ENCODE data around the gene OR52E4.

Gene OR52E4

DNA sequence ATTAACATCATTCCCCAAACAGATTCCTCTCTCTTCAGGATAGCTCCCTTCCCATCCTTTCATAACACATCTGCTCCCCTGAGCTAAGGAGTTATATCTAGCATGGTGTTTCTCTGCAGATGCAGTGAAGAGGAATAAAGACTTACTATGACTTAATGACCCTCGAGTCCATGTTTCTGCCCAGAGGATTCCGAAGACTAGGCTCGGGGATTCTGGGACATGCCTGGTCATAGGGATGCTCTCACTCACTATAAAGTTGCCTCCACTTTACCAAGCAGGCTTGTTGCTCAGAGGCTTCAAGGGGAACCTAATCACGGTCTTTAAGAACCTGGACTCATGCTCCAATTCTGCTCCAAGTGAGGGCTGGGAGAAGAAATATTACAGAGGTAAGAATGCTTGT lies at the start of gene OR52E4:
Gene OR52E4 (plus strand): TSS at position 301 of the 400 bp plus-strand sequence. CDS start 3,664 bp downstream, outside the sequence.
- no peak for DNase-seq (ENCODE audit: low read depth in 1 of 2, low spot score in 1 of 2)

DNA sequence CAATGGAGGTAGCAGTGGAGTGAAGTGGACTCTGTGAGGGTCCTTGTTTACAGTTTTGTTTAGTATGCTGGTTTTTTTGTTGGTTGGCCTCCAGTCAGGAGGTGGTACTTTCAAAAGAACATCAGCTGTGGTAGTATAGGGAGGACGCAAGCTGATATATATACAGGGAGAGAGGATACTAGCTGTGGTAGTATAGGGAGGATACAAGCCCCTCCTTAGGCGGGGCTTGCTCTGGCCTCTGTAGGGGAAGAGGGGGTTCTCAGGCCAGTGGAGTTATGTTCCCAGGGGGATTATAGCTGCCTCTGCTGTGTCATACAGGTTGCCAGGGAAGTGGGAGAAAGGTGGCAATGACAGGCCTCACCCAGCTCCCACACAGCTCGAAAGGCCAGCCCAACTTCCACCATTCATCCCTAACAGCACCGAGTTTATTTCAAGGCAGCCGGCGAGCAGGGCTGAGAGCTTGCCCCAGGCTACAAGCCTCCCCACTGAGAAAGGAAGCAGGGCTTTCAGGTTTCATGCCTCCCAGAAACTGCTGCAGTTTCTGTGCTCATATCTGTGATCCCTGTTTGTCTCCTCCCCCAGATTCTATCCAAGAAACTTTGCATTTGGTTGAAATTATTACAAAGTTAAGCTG lies 49.1 kb upstream of the OR52E4 start:
- DNase-seq (ENCODE audit: low read depth in 1 of 2, low spot score in 1 of 2), result no peak

DNA sequence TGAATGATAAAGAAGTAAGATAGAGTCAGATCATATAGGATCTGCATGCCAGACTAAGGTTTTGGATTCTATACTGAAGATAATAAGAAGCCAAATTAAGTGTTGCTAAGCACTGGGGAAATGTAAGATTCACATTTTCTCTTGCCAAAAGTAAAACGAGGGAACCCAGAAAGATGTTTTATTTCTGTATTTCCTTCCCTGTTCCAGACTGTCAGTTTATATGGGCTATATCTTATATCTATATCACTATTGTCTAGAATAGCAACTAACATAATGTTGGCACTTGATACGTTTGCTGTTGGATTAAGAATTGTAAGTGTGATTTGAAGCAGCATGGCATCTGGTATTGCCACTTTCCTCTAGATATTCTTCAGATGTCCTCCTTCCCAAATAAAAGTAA lies 47.0 kb upstream of the OR52E4 start:
- no peak for DNase-seq (ENCODE audit: low read depth in 1 of 2, low spot score in 1 of 2)

DNA sequence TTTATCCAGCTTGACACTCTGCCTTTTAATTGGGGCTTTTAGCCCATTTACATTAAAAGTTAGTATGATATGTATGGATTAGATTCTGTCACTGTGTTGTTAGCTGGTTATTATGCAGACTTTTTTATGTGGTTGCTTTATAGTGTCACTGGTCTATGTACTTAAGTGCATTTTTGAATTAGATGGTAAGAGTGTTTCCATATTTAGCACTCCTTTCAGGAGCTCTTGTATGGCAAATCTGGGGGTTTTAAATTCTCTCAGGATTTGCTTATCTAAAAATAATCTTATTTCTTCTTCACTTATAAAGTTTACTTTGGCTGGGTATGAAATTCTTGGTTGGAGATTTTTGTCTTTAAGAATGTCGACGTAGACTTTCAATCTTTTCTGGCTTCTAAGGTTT lies 42.7 kb upstream of the OR52E4 start:
- no peak for DNase-seq (ENCODE audit: low read depth in 1 of 2, low spot score in 1 of 2)

DNA sequence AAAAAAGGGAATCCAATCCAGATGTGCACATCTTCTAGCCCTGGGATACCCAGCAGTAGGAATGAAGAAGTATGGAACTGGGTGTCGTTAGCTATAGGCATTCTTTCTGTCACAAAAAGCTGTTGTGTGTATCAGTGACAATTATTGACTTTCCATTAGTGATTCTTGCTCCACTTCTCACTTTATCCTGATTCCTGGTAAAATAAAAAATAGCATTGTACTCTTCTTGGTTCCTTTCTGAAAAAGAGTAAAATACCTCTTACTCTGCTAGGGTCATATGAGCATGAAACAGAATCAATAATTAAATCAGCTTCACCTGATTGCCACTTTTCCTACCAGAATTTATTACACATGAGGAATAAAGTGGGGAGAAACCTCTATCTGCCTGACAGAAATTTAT lies 38.6 kb upstream of the OR52E4 start, which contains the start of gene OR52E6:
Gene OR52E6 (minus strand): TSS at position 101 of the 400 bp plus-strand sequence. CDS start 0 bp downstream, at position 101.
- no peak for DNase-seq (ENCODE audit: low read depth in 1 of 2, low spot score in 1 of 2)

DNA sequence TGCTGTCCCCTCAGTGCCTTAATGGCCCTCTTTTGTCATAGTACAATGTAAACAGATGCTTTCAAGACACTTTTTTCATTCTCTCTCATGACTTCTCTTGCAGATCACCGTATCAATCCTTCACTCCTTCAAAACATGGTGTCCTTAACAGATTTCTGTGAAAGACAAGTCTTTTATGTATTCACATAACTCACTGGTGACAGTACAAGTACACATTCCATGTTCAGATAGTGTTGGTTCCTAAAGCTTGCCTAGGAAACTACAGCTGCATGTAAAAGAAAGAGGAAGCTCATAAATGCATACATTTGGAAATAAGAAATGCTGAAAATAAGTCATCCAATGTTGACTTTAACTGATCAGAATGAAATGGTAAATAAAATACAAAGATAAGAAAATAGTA lies 33.7 kb upstream of the OR52E4 start:
- no peak for DNase-seq (ENCODE audit: low read depth in 1 of 2, low spot score in 1 of 2)

DNA sequence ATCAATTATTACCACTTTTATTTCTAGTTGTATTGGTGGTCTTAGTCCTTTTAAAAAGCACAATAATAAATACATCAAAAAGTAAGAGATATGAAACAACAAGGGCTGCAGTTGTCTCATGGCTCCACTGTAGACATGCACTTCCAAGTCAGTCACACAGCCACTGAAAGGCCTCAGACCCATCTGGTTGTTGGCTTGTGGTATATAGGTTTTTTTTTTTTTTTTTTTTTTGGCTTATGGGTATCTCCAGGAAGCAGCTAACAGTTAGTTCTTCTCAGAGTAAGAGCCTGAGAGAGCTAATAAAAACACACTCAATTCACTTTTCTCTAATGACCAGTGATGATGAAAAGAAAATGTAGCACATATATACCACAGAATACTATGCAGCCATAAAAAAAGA lies 32.7 kb upstream of the OR52E4 start:
- no peak for DNase-seq (ENCODE audit: low read depth in 1 of 2, low spot score in 1 of 2)

DNA sequence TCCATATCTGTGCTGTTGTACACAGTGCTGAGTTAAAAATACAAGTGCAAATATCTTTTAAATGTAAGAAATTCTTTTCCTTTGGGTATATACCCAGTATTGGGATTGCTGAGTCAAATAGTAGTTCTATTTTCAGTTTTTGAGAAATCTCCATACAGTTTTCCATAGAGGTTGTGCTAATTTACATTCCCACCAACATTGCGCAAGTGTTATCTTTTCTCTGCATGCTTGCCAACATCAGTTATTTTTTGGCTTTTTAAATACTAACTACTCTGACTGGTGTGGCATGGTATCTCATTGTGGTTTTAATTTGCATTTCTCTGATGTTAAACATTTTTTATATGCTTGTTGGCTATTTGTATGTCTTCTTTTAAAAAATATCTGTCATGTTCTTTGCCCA lies 29.4 kb upstream of the OR52E4 start:
- no peak for DNase-seq (ENCODE audit: low read depth in 1 of 2, low spot score in 1 of 2)

DNA sequence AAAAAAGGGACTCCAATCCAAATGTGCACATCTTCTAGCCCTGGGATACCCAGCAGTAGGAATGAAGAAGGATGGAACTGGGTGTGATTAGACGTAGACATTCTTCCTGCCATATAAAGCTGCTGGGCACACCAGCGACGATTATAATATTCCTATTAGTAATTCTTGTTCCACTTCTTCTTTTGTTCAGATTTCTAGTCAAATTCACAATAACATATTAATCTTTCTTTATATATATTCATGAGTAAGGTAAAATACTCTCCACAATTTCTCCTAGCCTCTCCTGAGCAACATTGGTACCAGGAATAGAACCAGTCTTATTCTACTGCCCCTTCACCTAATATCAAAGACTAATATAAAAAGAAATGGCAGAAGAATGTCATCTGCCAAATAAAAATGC lies 22.8 kb upstream of the OR52E4 start, which contains the start of gene OR52E8:
Gene OR52E8 (minus strand): TSS at position 101 of the 400 bp plus-strand sequence. CDS start 0 bp downstream, at position 101.
- DNase-seq (ENCODE audit: low read depth in 1 of 2, low spot score in 1 of 2), result no peak

DNA sequence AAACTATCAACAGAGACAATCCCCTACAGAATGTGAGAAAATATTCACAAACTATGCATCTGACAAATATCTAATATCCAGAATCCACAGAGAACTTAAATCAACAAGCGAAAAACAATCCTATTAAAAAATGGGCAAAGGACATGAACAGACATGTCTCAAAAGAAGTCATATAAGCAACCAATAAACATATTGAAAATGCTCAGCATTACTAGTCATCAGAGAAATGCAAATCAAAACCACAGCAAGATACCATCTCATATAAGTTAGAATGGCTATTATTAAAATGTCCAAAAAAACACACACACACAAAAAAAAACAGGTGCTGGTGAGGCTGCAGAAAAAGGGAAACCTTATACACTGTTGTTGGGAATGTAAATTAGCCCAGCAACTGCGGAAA lies 14.6 kb upstream of the OR52E4 start:
- DNase-seq (ENCODE audit: low read depth in 1 of 2, low spot score in 1 of 2), result no peak

DNA sequence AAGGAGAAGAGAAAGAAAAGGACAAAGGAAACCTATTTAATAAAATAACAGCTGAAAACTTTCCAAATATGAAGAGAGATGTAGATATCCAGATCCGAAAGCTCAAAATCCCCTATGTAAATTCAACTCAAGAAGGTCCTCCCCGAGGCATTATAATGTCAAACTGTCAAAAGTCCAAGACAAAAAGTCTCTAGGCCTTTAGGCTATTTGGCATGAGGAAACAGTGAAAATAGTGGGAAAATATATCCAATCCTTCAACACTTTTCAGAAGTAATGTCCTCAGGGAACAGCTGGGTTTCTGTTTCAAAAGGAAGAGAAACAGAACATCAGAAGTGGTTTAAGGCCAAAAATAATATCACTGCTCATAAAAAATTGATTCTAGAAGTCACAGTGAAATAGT lies 1.9 kb upstream of the OR52E4 start:
- no peak for DNase-seq (ENCODE audit: low read depth in 1 of 2, low spot score in 1 of 2)

DNA sequence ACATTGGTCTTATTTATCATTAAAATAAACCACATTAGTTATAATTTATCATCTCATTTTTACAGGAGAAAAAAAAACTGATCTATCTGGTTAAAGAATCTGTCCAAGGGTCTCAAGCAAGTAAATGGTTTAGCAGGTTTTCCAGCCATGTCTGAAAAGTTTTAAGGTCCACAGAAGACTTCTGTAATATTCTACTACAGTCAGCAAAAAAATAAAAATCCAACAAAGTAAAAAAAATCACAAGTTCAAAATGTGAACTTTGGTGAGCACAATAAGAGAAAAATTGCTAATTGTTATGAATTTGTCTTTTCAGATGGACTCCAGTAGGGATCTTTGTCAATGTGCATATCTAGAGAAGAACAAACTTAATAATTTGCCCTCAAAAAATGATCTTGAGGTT lies 1.3 kb downstream of the OR52E4 start:
- DNase-seq (ENCODE audit: low read depth in 1 of 2, low spot score in 1 of 2), result no peak

DNA sequence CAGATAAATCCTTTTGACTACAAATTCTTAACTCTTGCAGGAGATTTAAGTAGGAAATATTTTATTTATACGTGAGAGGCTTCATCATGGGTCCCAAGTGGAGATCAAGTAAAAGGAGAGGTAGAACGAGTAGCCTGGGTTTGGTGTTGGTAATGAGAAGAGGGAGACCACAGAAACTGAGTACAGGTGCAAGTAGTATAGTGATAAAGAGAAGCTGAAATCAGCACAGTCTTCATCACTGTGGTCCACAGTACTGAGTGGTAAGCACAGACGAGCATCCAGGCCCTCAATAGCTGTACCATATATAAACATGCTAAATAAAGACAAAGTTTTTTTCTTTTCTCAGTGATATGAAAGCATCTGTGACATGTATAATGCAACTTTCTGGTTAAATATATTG lies 6.7 kb downstream of the OR52E4 start:
- no peak for DNase-seq (ENCODE audit: low read depth in 1 of 2, low spot score in 1 of 2)

DNA sequence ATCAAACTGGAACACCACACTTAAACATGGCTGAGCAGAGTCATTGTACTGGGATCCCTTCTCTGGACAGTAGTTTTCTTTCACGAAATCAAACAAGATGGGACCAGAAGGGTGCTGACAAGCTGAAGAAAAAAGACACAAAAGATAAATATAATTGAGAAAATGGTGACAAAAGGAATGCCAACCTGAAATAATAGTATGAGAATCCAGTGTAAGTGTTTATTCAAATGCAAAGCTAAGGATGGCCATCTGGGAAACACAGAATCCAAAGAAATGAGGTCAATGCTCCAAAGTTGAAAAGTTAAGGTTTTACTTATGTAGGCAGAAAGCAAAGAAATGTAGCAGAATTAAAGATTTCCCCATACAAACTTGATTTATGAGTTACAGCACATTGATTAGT lies 7.2 kb downstream of the OR52E4 start:
- no peak for DNase-seq (ENCODE audit: low read depth in 1 of 2, low spot score in 1 of 2)

DNA sequence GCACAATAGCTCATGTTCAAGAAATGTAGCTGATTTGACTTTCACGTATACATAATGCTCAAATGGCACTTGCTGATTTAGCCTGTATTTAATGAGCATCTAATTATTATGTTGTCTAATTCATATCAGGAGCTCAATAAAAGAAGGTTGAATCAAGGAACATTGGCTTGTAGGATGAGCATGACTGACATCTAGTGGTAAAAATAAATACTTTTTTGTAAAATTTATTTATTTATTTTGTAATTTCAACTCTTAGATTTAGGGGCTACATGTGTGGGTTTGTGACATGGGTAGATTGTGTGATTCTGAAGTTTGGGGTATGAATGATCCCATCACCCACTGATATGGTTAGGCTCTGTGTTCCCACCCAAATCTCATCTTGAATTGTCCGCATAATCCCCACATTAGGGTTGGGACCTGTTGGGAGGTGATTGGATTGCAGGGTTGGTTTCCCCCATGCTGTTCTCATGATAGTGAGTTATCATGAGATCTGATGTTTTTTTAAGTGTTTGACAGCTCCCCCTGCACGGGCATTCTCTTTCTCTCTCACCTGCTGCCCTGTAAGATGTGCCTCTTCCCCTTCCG lies 10.9 kb downstream of the OR52E4 start:
- no peak for DNase-seq (ENCODE audit: low read depth in 1 of 2, low spot score in 1 of 2)

DNA sequence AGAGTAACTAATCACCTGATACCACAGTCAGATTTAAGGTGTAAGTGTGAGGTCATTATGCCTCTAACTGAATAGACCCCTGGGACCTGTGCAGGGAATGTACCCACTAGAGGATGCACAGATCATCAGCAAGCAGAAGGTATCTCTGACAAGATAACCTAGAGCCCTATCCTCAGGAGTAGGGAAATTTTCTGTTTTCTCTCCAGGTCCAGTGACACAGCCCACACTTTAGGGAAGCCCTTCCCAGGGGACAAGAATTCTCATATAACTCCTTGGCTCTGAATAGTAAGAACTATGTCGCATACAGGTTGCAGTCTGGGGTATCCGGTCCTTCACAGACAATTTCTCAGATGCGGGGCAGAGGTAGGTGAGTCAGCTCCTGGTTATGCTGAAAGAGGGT lies 12.5 kb downstream of the OR52E4 start, which contains the start of gene OR52E5:
Gene OR52E5 (plus strand): TSS at position 301 of the 400 bp plus-strand sequence. CDS start 7,569 bp downstream, outside the sequence.
- DNase-seq (ENCODE audit: low read depth in 1 of 2, low spot score in 1 of 2), result no peak

DNA sequence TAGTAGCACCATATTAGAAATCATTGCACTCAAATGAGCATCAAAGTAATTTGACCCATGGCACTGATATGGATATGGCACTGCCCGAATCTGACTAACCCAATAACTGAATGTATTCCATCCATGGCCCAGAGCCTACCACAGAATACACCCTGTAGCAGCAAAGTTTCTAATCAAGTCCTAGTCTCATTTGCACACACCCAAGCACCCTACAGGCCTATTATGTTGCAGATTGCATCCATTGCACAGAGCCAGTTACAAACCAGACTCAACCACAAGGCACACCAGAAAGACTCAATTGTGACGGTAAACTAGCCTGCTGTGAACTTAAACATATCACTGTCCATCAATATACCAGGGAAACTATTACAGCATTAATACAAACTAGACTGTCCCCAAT lies 19.1 kb downstream of the OR52E4 start:
- no peak for DNase-seq (ENCODE audit: low read depth in 1 of 2, low spot score in 1 of 2)

DNA sequence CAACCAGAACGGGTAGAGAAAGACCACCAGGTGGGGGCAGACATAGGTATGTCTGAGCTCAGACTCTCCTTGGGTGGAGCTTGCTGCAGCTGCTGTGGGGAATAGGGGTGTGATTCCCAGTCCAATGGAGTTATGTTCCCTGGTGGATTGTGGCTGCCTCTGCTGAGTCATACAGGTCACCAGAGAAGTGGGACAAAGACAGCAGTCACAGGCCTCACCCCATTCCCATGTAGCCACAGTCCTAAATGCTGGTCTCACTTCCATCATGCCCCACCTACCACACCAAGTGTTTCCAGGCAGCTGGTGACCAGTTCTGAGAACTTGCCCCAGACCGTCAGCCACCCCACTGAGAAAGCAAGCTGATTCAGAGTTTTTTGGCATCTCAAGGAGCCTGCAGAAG lies 30.1 kb downstream of the OR52E4 start:
- DNase-seq (ENCODE audit: low read depth in 1 of 2, low spot score in 1 of 2), result no peak

DNA sequence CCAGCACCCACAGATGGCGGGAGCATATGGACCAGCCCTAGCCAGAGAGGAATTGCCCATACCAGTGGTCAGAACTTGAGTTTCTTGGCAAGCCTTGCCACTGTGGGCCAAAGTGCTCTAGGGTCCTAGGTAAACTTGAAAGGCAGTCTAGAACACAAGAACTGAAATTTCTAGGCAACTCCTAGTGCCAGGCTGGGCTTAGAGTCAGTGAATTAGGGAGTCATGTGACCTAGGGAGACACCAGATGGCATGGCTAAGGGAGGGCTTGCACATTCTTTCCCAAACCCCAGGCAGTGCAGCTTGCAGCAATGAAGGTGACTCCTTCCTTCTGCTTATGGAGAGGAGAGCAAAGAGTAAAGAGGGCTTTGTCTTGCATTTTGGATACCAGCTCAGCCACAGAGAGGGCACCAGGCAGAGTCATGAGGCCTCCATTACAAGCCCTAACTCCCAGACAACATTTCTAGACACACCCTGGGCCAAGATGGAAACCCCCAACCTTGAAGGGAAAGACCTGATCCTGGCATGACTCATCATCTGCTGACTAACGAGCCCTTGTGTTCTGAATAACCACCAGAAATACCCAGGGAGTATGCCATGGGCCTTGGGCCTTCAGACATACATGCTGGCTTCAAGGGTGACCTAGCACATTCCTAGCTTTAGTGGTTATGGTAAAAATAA lies 42.5 kb downstream of the OR52E4 start:
- no peak for DNase-seq (ENCODE audit: low read depth in 1 of 2, low spot score in 1 of 2)

DNA sequence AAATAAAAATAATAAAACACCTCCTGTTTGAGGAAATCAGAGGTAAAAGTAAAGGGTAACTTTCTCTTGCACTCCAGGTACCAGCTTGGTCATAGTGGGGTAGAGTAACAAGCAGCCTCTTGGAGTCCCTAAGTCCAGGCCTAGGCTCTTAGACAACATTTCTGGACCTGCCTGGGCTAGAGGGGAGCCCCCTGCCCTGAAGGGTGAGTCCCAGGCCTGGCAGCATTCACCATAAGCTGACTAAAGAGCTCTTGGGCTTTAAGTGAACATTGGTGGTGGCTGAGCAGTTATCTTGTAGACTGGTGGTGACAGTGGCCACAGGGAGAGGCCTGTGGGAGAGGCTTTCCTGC lies 43.0 kb downstream of the OR52E4 start:
- no peak for DNase-seq (ENCODE audit: low read depth in 1 of 2, low spot score in 1 of 2)

DNA sequence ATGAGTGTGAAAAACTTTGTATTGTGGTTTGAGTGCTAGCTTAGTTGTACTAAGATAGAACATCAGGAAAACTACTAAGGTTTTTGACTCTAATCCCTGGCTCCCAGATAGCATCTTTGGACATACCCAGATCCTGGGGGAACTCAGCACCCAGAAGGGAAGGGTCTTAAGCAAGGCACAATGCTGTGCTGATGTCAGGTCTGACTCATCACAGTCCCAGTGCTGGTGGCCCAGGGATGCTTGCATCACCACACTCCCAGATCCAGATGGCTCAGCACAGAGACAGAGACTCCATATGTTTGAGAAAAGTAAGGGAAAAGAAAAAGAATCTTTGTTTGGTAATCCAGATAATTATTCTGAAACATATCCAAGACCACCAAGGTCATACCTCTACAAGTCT lies 43.4 kb downstream of the OR52E4 start:
- no peak for DNase-seq (ENCODE audit: low read depth in 1 of 2, low spot score in 1 of 2)

DNA sequence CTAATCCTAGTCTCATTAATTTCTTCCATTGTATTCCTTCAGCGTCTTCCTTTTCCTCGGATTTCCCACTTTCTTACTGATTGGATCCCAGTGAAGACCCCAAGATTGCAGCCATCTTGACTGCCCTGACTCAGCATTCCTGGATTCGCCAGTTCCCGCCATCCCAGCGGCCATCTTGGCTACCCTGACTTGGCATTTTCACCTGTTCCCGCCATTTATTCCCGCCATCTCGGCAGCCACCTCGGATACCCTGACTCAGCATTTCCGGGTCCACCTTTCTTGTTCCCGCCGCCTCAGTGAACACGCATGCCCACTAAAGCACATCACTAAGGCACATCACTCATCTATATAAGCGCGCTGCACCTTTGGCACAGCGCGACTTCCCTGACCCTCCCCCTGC lies 47.8 kb downstream of the OR52E4 start:
- DNase-seq (ENCODE audit: low read depth in 1 of 2, low spot score in 1 of 2), result no peak

Data from activated T-helper 1 cell treated with anti-CD3 and anti-CD28 coated beads, Interleukin-2, amount 50 U/mL, for 16 hours (primary cell).